B cell (primary cell): Measurements from ENCODE around the gene INSC. TPM values are rescaled to one million over a fixed set of nuclear protein-coding genes. Genes with fewer than 3 reads are reported as not detected.

ENCODE experiments used
- ATAC-seq: fragments of 200-7000 bp; cut with Tn5 transposase; one replicate; pipeline ENCODE4 v1.10.0; 2021; ENCODE audit warnings: low read depth, mild to moderate bottlenecking, moderate number of reproducible peaks, moderate library complexity
- CTCF ChIA-PET: fragments of 350-600 bp; sonication (Branson Sonifier 250); formaldehyde crosslinking; loops from one replicate; lab custom pipeline; 2021; ENCODE audit warnings: antibody characterized with exemption, inconsistent platforms; lab: Charles Lee
- POLR2A ChIA-PET: fragments of 350-600 bp; sonication (Branson Sonifier 250); formaldehyde crosslinking; loops from one replicate; lab custom pipeline; 2021; ENCODE audit warnings: antibody characterized with exemption; lab: Charles Lee
- DNase-seq: peaks from one replicate; pipeline ENCODE4 v3.0.0; 2013
- H2AFZ ChIP-seq: 2 replicates; pipeline ENCODE4 v1.6.1; 2012; ENCODE audit warnings: mild to moderate bottlenecking, low read depth, low read length; ENCODE audit not compliant: insufficient read depth, poor library complexity, severe bottlenecking
- H3K27ac ChIP-seq, 2 donors: 1 replicate in 1 of 2; 2 replicates in 1 of 2; pipeline ENCODE4 v1.5.1; 2012 to 2013; ENCODE audit warnings: low read length in 2 of 2, mild to moderate bottlenecking in 2 of 2, moderate library complexity in 1 of 2
- H3K27me3 ChIP-seq, 4 experiments: fragments of 200-600 bp in 1 of 4; sonication (generic) in 1 of 4; replicated peaks in 1 of 4; 1 replicate in 2 of 4; 2 replicates in 2 of 4; pipeline versions ENCODE4 v1.6.1 to v1.7.0; 2013 to 2016; ENCODE audit warnings: low read length in 3 of 4, mild to moderate bottlenecking in 2 of 4, mixed read lengths in 1 of 4, moderate library complexity in 1 of 4; ENCODE audit not compliant: insufficient read depth in 4 of 4, control insufficient read depth in 3 of 4; ENCODE audit errors: control extremely low read depth in 1 of 4
- H3K36me3 ChIP-seq, 2 experiments: replicated peaks in 1 of 2; 1 replicate in 1 of 2; 2 replicates in 1 of 2; pipeline versions ENCODE4 v1.6.1 to v1.7.1; 2013; ENCODE audit warnings: low read length in 1 of 2; ENCODE audit not compliant: insufficient read depth in 2 of 2, control insufficient read depth in 1 of 2; ENCODE audit errors: control extremely low read depth in 1 of 2, extremely low read depth in 1 of 2
- H3K4me1 ChIP-seq, 2 donors: fragments of 200-600 bp in 1 of 2; sonication (generic) in 1 of 2; 1 replicate in 1 of 2; 2 replicates in 1 of 2; pipeline versions ENCODE4 v1.5.1 to v1.6.1; 2013 to 2017; ENCODE audit warnings: low read length in 2 of 2; ENCODE audit not compliant: control insufficient read depth in 2 of 2, insufficient read depth in 2 of 2
- H3K4me2 ChIP-seq: replicated peaks from 2 replicates; pipeline ENCODE3; 2012; ENCODE audit warnings: mild to moderate bottlenecking, low read depth, low read length; ENCODE audit not compliant: poor library complexity, severe bottlenecking
- H3K4me3 ChIP-seq, 5 experiments: fragments of 200-600 bp in 1 of 5; sonication (generic) in 1 of 5; 1 replicate in 3 of 5; 2 replicates in 2 of 5; pipeline versions ENCODE4 v1.5.1 to v1.7.0; 2011 to 2016; ENCODE audit warnings: low read length in 4 of 5, mild to moderate bottlenecking in 4 of 5, low read depth in 2 of 5, control low read depth in 1 of 5, moderate library complexity in 1 of 5; ENCODE audit not compliant: insufficient read depth in 1 of 5; ENCODE audit errors: control extremely low read depth in 1 of 5, extremely low read depth in 1 of 5
- H3K79me2 ChIP-seq: fragments of 200-600 bp; sonication (generic); one replicate; pipeline ENCODE4 v1.6.0; 2016; ENCODE audit warnings: low read length; ENCODE audit not compliant: control insufficient read depth, insufficient read depth
- H3K9ac ChIP-seq: fragments of 200-600 bp; sonication (generic); 2 replicates; pipeline ENCODE4 v1.6.1; 2017; ENCODE audit warnings: mild to moderate bottlenecking, low read length, moderate library complexity
- H3K9me3 ChIP-seq, 3 donors: one replicate each; pipeline versions ENCODE4 v1.6.1 to v1.7.1; 2013; ENCODE audit warnings: low read length in 2 of 3; ENCODE audit not compliant: control insufficient read depth in 2 of 3, insufficient read depth in 1 of 3; ENCODE audit errors: control extremely low read depth in 1 of 3
- H4K20me1 ChIP-seq: 2 replicates; pipeline ENCODE4 v1.6.0; 2012; ENCODE audit warnings: mild to moderate bottlenecking, low read length; ENCODE audit not compliant: insufficient read depth, control insufficient read depth, poor library complexity, severe bottlenecking
- H3K27ac Mint-ChIP-seq: one replicate; pipeline ENCODE4 v1.8.0; 2021; ENCODE audit warnings: mixed read lengths
- H3K27me3 Mint-ChIP-seq: one replicate; pipeline ENCODE4 v1.8.0; 2021; ENCODE audit warnings: mixed read lengths
- H3K4me1 Mint-ChIP-seq: one replicate; pipeline ENCODE4 v1.8.0; 2021; ENCODE audit warnings: mixed read lengths
- H3K4me3 Mint-ChIP-seq: one replicate; pipeline ENCODE4 v1.8.0; 2021; ENCODE audit warnings: mixed read lengths
- H3K9me3 Mint-ChIP-seq: one replicate; pipeline ENCODE4 v1.8.0; 2022; ENCODE audit warnings: mixed read lengths; ENCODE audit not compliant: insufficient read depth
- CTCF ChIP-seq: fragments of 200-600 bp; IDR thresholded peaks from one replicate; pipeline ENCODE4 v1.8.0; 2022; ENCODE audit warnings: antibody characterized with exemption, mild to moderate bottlenecking
- EZH2 ChIP-seq: IDR thresholded peaks from 2 replicates; pipeline ENCODE4 v1.6.1; 2012; ENCODE audit warnings: borderline replicate concordance, low read depth, mild to moderate bottlenecking, moderate library complexity, low read length; ENCODE audit not compliant: insufficient read depth, poor library complexity, severe bottlenecking
- WGBS: methylation state at CpG from one replicate; pipeline ENCODE4 v1.1.5; 2013; ENCODE audit warnings: missing lambda C conversion rate; ENCODE audit not compliant: insufficient coverage; 5-methylcytosine and 5-hydroxymethylcytosine counted together
- intact Hi-C: fragments of 100-400 bp; cut with micrococcal nuclease; formaldehyde crosslinking; loops from one replicate; pipeline ENCODE4 v1.10.0; 2022
- polyA plus RNA-seq: library from polyadenylated mRNA; depleted of rRNA; stranded (reverse); fragments of >200 nt; gene quantifications from 2 replicates; pipeline ENCODE4 v1.2.3, GENCODE V29; 2012
- total RNA-seq, 2 donors: library from RNA; stranded (reverse); fragments of 120-200 nt in 1 of 2; gene quantifications; 1 replicate in 1 of 2; 2 replicates in 1 of 2; pipeline versions ENCODE4 v1.2.3 to v1.2.4, GENCODE V29; 2013 to 2022

The INSC gene
- total and polyA plus RNA-seq, 2 donors (not counting 1 experiment from before 2014, with no cell fraction given): 0.10 TPM; not detected in 1

GRCh38 chr11:15169815-15170551 is 55.3 kb downstream of the INSC start:
- Histone ChIP-seq H3K27me3 (peaks cover 0 to 4% (median 0%) of the 10 kb centered on the region in 4 experiments), H3K9me3 (no peaks in the 10 kb centered on the region), H3K9ac (no peak overlapping the region), H2AFZ (no peak overlapping the region), H3K27ac (no peak overlapping the region), H3K4me1 (no peaks in the 10 kb centered on the region), H4K20me1 (no peaks in the 10 kb centered on the region), H3K36me3 (no peaks in the 10 kb centered on the region), H3K79me2 (no peaks in the 10 kb centered on the region), H3K4me2 (no peak overlapping the region), H3K4me3 (no peak overlapping the region)
- no peaks in the 10 kb centered on the region for H3K4me1 Mint-ChIP-seq
- H3K4me3 Mint-ChIP-seq: no peak overlapping the region
- WGBS: 100% methylated on average over 1 of the region's 4 CpGs
- ChIA-PET CTCF (interaction anchor here (1.1 kb wide), 2 partner anchors 10 to 262 kb away, joined by 3 to 7 read pairs; no protein-coding TSS in a partner anchor), POLR2A (no interaction called here)
- DNase-seq: no peak
- peaks cover 31% of the 10 kb centered on the region for H3K27me3 Mint-ChIP-seq
- intact Hi-C loops: no loop called here
- no peak overlapping the region for H3K27ac Mint-ChIP-seq
- no peak for TF ChIP-seq EZH2
- no peak for TF ChIP-seq CTCF
- no peak for ATAC-seq
- no peaks in the 10 kb centered on the region for H3K9me3 Mint-ChIP-seq

- DNase-seq (no peak), ATAC-seq (no peak)
- Histone ChIP-seq H3K9me3 (no peaks in the 10 kb centered on the region), H3K27me3 (peaks cover 0 to 4% (median 0%) of the 10 kb centered on the region in 4 experiments), H2AFZ (no peak overlapping the region), H3K4me3 (no peak overlapping the region), H3K36me3 (no peaks in the 10 kb centered on the region), H4K20me1 (no peaks in the 10 kb centered on the region), H3K4me1 (no peaks in the 10 kb centered on the region), H3K27ac (no peak overlapping the region), H3K9ac (no peak overlapping the region), H3K4me2 (no peak overlapping the region), H3K79me2 (no peaks in the 10 kb centered on the region)
- H3K9me3 Mint-ChIP-seq: no peaks in the 10 kb centered on the region
- ChIA-PET CTCF (no interaction called here), POLR2A (no interaction called here)
- H3K4me1 Mint-ChIP-seq: no peaks in the 10 kb centered on the region
- H3K4me3 Mint-ChIP-seq: no peak overlapping the region
- TF ChIP-seq EZH2 (no peak), CTCF (no peak)
- H3K27me3 Mint-ChIP-seq: peaks cover 30% of the 10 kb centered on the region
- intact Hi-C loops: no loop called here
- 60% methylated on average over 1 of the region's 3 CpGs for WGBS
- H3K27ac Mint-ChIP-seq: no peak overlapping the region
Observed at GRCh38 chr11:15170698-15171097, 56.0 kb downstream of the INSC start.
